ENCODE results near the gene CCDC110.

Gene CCDC110

GRCh38 chr4:185408432-185408831, 63.1 kb downstream of the CCDC110 start:
- no peak for DNase-seq (ENCODE audit: low read depth in 1 of 2, low spot score in 1 of 2)
- Histone ChIP-seq H3K4me3 (replicated peaks; ENCODE audit: insufficient read depth, low read length) (no peak overlapping the region), H3K27me3 (ENCODE audit: insufficient read depth, poor library complexity, severe bottlenecking) (no peaks in the 10 kb centered on the region), H3K27ac (replicated peaks) (no peak overlapping the region)
- no peak for TF ChIP-seq POLR2AphosphoS5 (IDR thresholded peaks at IDR 0.05; ENCODE audit: low read depth)
- TF ChIP-seq GABPA (IDR thresholded peaks at IDR 0.05; ENCODE audit: low read depth): no peak

DNA sequence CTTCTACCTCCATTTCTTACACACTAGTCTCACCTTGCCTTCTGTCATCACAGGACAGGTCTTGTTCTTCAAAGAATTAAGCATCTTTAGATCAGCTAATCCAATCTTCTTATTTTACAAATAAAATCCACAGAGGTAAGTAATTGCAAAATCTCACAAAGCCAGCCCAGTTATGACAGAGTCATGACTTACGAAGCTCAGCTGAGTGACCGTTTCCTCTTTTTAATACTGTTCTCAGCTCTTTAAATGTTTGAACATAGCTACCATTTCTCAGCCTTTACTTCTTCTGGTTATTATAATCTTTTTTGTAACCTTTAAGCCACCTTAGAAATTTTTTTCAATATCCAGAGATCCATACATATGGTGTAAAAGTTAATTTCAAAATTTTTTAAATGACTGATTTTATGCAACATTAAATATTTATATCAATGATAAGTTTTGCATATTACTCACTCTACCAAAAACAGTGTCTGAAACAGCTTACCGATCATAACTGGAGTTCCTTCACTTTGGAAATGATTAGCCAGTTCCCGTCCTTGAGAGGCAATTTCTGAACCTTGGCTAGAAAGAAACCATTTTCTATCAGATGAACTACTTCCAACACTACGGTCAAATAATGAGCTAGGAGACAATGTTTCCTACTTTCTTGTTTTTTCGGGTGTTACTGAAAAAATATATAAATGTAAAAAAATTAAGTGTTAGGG, 66.1 kb downstream of the CCDC110 start:
- no peak overlapping the region for H3K4me3 ChIP-seq (replicated peaks; ENCODE audit: insufficient read depth, low read length)
- H3K27ac ChIP-seq (replicated peaks): no peak overlapping the region
- no peaks in the 10 kb centered on the region for H3K27me3 ChIP-seq (ENCODE audit: insufficient read depth, poor library complexity, severe bottlenecking)
- DNase-seq (ENCODE audit: low read depth in 1 of 2, low spot score in 1 of 2): no peak
- TF ChIP-seq POLR2AphosphoS5 (IDR thresholded peaks at IDR 0.05; ENCODE audit: low read depth) (no peak), REST (IDR thresholded peaks at IDR 0.05; ENCODE audit: insufficient replicate concordance, low read depth) (no peak), CTCF (IDR thresholded peaks at IDR 0.05; ENCODE audit: insufficient read depth, low read length) (no peak), GABPA (IDR thresholded peaks at IDR 0.05; ENCODE audit: low read depth) (no peak), SPI1 (IDR thresholded peaks at IDR 0.05; ENCODE audit: borderline replicate concordance, low read depth) (no peak)

DNA sequence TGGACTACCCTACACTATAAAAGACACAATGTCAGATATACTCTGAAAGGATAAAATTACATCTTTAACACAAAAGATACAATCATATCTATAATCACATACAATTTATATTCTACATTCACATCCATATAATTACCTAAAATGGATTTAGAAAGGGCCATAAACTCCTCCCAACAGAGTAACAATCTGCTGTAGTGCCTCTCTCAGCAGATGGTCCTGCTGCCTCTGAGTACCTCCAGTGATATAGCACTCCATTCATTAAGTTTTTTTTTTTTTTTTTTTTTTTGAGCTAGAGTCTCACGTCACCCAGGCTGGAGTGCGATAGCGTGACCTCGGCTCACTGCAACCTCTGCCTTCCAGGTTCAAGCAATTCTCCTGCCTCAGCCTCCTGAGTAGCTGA, 67.5 kb downstream of the CCDC110 start:
- H3K27me3 ChIP-seq (ENCODE audit: insufficient read depth, poor library complexity, severe bottlenecking): no peaks in the 10 kb centered on the region
- no peak for DNase-seq (ENCODE audit: low read depth in 1 of 2, low spot score in 1 of 2)
- no peak overlapping the region for H3K4me3 ChIP-seq (replicated peaks; ENCODE audit: insufficient read depth, low read length)
- H3K27ac ChIP-seq (replicated peaks): no peak overlapping the region
- TF ChIP-seq SPI1 (IDR thresholded peaks at IDR 0.05; ENCODE audit: borderline replicate concordance, low read depth): no peak

DNA sequence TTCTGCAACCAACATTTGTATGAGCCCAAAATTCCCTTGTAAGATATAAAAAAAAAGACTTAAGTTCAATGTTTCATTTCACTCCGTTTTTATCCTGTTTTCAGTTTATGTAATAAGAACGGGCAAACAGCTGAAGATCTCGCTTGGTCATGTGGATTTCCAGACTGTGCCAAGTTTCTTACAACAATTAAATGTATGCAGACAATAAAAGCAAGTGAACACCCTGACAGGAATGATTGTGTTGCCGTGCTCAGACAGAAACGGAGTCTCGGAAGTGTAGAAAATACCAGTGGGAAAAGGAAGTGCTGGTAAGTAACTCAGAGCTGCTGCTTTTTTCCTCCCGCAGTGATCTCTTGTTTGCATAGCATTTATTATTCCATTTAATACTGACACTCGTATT, 72.1 kb downstream of the CCDC110 start:
- DNase-seq (ENCODE audit: low read depth in 1 of 2, low spot score in 1 of 2): no peak
- Histone ChIP-seq H3K27ac (replicated peaks) (no peak overlapping the region), H3K27me3 (ENCODE audit: insufficient read depth, poor library complexity, severe bottlenecking) (no peaks in the 10 kb centered on the region), H3K4me3 (replicated peaks; ENCODE audit: insufficient read depth, low read length) (no peak overlapping the region)
- no peak for TF ChIP-seq CTCF (IDR thresholded peaks at IDR 0.05; ENCODE audit: insufficient read depth, low read length)
- no peak for TF ChIP-seq POLR2AphosphoS5 (IDR thresholded peaks at IDR 0.05; ENCODE audit: low read depth)
- no peak for TF ChIP-seq SPI1 (IDR thresholded peaks at IDR 0.05; ENCODE audit: borderline replicate concordance, low read depth)
- no peak for TF ChIP-seq REST (IDR thresholded peaks at IDR 0.05; ENCODE audit: insufficient replicate concordance, low read depth)
- no peak for TF ChIP-seq GABPA (IDR thresholded peaks at IDR 0.05; ENCODE audit: low read depth)

- DNase-seq (ENCODE audit: low read depth in 1 of 2, low spot score in 1 of 2): no peak
- Histone ChIP-seq H3K27me3 (ENCODE audit: insufficient read depth, poor library complexity, severe bottlenecking) (no peaks in the 10 kb centered on the region), H3K4me3 (replicated peaks; ENCODE audit: insufficient read depth, low read length) (no peak overlapping the region), H3K27ac (replicated peaks) (no peak overlapping the region)
- TF ChIP-seq SPI1 (IDR thresholded peaks at IDR 0.05; ENCODE audit: borderline replicate concordance, low read depth): no peak
- no peak for TF ChIP-seq REST (IDR thresholded peaks at IDR 0.05; ENCODE audit: insufficient replicate concordance, low read depth)
- TF ChIP-seq GABPA (IDR thresholded peaks at IDR 0.05; ENCODE audit: low read depth): no peak
- no peak for TF ChIP-seq POLR2AphosphoS5 (IDR thresholded peaks at IDR 0.05; ENCODE audit: low read depth)
- no peak for TF ChIP-seq CTCF (IDR thresholded peaks at IDR 0.05; ENCODE audit: insufficient read depth, low read length)
These were observed 72.9 kb downstream of the CCDC110 start for GRCh38 chr4:185398618-185399017.
